WTC11 (cell line): ENCODE results near the gene AHNAK2. TPM values are rescaled to one million over a fixed set of nuclear protein-coding genes. Genes with fewer than 3 reads are reported as not detected.

ENCODE experiments used
- ATAC-seq: fragments of 200-7000 bp; cut with Tn5 transposase; 2 replicates; pipeline ENCODE4 v1.10.0; 2021; ENCODE audit warnings: mild to moderate bottlenecking, moderate library complexity
- CTCF ChIA-PET: fragments of 300-600 bp; sonication (Branson Sonifier 250); formaldehyde crosslinking; loops from one replicate; lab custom pipeline; 2021; ENCODE audit warnings: antibody characterized with exemption; lab: Charles Lee
- POLR2A ChIA-PET: fragments of 350-600 bp; sonication (Branson Sonifier 250); formaldehyde crosslinking; loops from one replicate; lab custom pipeline; 2021; ENCODE audit warnings: antibody characterized with exemption; lab: Charles Lee
- DNase-seq: peaks from one replicate; pipeline ENCODE4 v3.0.0; 2021; ENCODE audit warnings: low spot score
- H3K27ac Mint-ChIP-seq: 2 replicates; pipeline ENCODE4 v1.8.0; 2021; ENCODE audit warnings: mixed read lengths
- H3K27me3 Mint-ChIP-seq: 2 replicates; pipeline ENCODE4 v1.8.0; 2021; ENCODE audit warnings: low read depth, mild to moderate bottlenecking, moderate library complexity, mixed read lengths
- H3K36me3 Mint-ChIP-seq: 2 replicates; pipeline ENCODE4 v1.8.0; 2021; ENCODE audit warnings: mixed read lengths
- H3K4me1 Mint-ChIP-seq: 2 replicates; pipeline ENCODE4 v1.8.0; 2022; ENCODE audit warnings: mixed read lengths
- H3K4me3 Mint-ChIP-seq: 2 replicates; pipeline ENCODE4 v1.8.0; 2021; ENCODE audit warnings: mild to moderate bottlenecking, moderate library complexity, mixed read lengths
- H3K9me3 Mint-ChIP-seq: 2 replicates; pipeline ENCODE4 v1.8.0; 2021; ENCODE audit warnings: mixed read lengths
- ATF1 ChIP-seq: sonication (generic); formaldehyde crosslinking; IDR thresholded peaks from 2 replicates; pipeline ENCODE4 v1.8.1; 2023; ENCODE audit warnings: mild to moderate bottlenecking, moderate library complexity, missing genetic modification reagents
- CREM ChIP-seq: sonication (generic); formaldehyde crosslinking; IDR thresholded peaks from 2 replicates; pipeline ENCODE4 v1.8.1; 2022; ENCODE audit warnings: mild to moderate bottlenecking, missing genetic modification reagents, moderate library complexity
- ETV6 ChIP-seq: sonication (generic); formaldehyde crosslinking; IDR thresholded peaks from 2 replicates; pipeline ENCODE4 v1.8.1; 2022; ENCODE audit warnings: mild to moderate bottlenecking, missing genetic modification reagents
- HMGA2 ChIP-seq: fragments of 250-450 bp; sonication (Bioruptor Pico); IDR thresholded peaks from 2 replicates; pipeline ENCODE4 v1.4.0; 2021; ENCODE audit warnings: mild to moderate bottlenecking, moderate library complexity
- SMAD3 ChIP-seq: sonication (generic); formaldehyde crosslinking; IDR thresholded peaks from 2 replicates; pipeline ENCODE4 v1.8.0; 2022; ENCODE audit warnings: missing genetic modification reagents, mild to moderate bottlenecking, borderline replicate concordance
- TCF7 ChIP-seq: sonication (generic); formaldehyde crosslinking; IDR thresholded peaks from 2 replicates; pipeline ENCODE4 v1.8.0; 2022; ENCODE audit warnings: mild to moderate bottlenecking, low read depth, missing genetic modification reagents, moderate library complexity
- total RNA-seq: library from RNA; stranded (reverse); gene quantifications from 3 replicates; pipeline ENCODE4 v1.2.3, GENCODE V29; 2021
- TF ChIP-seq, protein P1 (sequence below): sonication (generic); formaldehyde crosslinking; IDR thresholded peaks from 2 replicates; pipeline ENCODE4 v1.8.0; 2022; ENCODE audit warnings: mild to moderate bottlenecking, missing genetic modification reagents
- TF ChIP-seq, protein P2 (sequence below): sonication (generic); formaldehyde crosslinking; conservative IDR thresholded peaks from 2 replicates; pipeline ENCODE4 v1.8.1; 2022; ENCODE audit warnings: mild to moderate bottlenecking, missing genetic modification reagents
- TF ChIP-seq, protein P3 (sequence below): sonication (generic); formaldehyde crosslinking; IDR thresholded peaks from 2 replicates; pipeline ENCODE4 v1.8.1; 2022; ENCODE audit warnings: low read depth, missing genetic modification reagents, borderline replicate concordance
- TF ChIP-seq, protein P4 (sequence below): sonication (generic); formaldehyde crosslinking; conservative IDR thresholded peaks from 2 replicates; pipeline ENCODE4 v1.8.1; 2023; ENCODE audit warnings: mild to moderate bottlenecking, low read depth, missing genetic modification reagents, moderate library complexity
- TF ChIP-seq, protein P5 (sequence below): sonication (generic); formaldehyde crosslinking; IDR thresholded peaks from 2 replicates; pipeline ENCODE4 v1.8.1; 2022; ENCODE audit warnings: mild to moderate bottlenecking, missing genetic modification reagents, moderate library complexity, borderline replicate concordance
- TF ChIP-seq, protein P6 (sequence below): sonication (generic); formaldehyde crosslinking; IDR thresholded peaks from 2 replicates; pipeline ENCODE4 v1.8.0; 2022; ENCODE audit warnings: mild to moderate bottlenecking, missing genetic modification reagents
- TF ChIP-seq, protein P7 (sequence below): sonication (generic); formaldehyde crosslinking; IDR thresholded peaks from 2 replicates; pipeline ENCODE4 v1.8.1; 2023; ENCODE audit warnings: mild to moderate bottlenecking, missing genetic modification reagents, moderate library complexity
- TF ChIP-seq, protein P8 (sequence below): sonication (generic); formaldehyde crosslinking; IDR thresholded peaks from 2 replicates; pipeline ENCODE4 v1.8.0; 2022; ENCODE audit warnings: mild to moderate bottlenecking, missing genetic modification reagents
- TF ChIP-seq, protein P9 (sequence below): sonication (generic); formaldehyde crosslinking; IDR thresholded peaks from 2 replicates; pipeline ENCODE4 v1.8.1; 2023; ENCODE audit warnings: mild to moderate bottlenecking, missing genetic modification reagents

The AHNAK2 gene
- total RNA-seq, 1 experiment from 2014 or later: 3.5 TPM

DNA sequence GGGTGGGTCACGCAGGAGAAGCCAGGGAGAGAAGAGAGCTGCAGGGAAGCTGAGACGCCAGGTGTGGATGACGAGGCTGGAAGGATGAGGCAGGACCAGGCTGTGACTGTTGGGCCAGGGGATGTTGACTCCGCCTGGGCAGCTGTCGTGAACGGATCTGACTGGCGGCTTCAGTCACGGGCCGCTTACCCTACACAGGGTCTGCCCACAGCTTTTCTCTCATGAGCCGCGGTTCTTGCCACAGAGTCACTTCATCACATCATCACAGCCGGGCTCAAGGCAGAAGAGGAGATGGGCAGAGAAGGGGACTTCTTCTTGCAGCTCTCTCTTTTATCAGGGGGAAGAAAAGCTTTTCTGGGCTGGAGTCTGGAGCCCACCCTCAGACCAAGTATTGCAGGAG is 15.1 kb upstream of the AHNAK2 start:
- H3K27ac Mint-ChIP-seq: no peak overlapping the region; the same call in 1 of the 2 replicates
- no peaks in the 10 kb centered on the region for H3K36me3 Mint-ChIP-seq
- CTCF ChIA-PET: interaction anchor here (0.7 to 0.8 kb wide), 2 partner anchors 24 to 378 kb away, joined by 3 read pairs; no protein-coding TSS in a partner anchor
- DNase-seq (no peak), ATAC-seq (no peak)
- no peaks in the 10 kb centered on the region for H3K9me3 Mint-ChIP-seq
- H3K27me3 Mint-ChIP-seq: no peaks in the 10 kb centered on the region
- no peaks in the 10 kb centered on the region for H3K4me1 Mint-ChIP-seq
- TF ChIP-seq, protein P1, sequence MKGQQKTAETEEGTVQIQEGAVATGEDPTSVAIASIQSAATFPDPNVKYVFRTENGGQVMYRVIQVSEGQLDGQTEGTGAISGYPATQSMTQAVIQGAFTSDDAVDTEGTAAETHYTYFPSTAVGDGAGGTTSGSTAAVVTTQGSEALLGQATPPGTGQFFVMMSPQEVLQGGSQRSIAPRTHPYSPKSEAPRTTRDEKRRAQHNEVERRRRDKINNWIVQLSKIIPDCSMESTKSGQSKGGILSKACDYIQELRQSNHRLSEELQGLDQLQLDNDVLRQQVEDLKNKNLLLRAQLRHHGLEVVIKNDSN (CRISPR knock-in tag): no peak
- no peak for TF ChIP-seq TCF7
- TF ChIP-seq CREM (CRISPR knock-in tag): no peak
- TF ChIP-seq, protein P2, sequence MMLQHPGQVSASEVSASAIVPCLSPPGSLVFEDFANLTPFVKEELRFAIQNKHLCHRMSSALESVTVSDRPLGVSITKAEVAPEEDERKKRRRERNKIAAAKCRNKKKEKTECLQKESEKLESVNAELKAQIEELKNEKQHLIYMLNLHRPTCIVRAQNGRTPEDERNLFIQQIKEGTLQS (CRISPR knock-in tag): no peak
- TF ChIP-seq, protein P3, sequence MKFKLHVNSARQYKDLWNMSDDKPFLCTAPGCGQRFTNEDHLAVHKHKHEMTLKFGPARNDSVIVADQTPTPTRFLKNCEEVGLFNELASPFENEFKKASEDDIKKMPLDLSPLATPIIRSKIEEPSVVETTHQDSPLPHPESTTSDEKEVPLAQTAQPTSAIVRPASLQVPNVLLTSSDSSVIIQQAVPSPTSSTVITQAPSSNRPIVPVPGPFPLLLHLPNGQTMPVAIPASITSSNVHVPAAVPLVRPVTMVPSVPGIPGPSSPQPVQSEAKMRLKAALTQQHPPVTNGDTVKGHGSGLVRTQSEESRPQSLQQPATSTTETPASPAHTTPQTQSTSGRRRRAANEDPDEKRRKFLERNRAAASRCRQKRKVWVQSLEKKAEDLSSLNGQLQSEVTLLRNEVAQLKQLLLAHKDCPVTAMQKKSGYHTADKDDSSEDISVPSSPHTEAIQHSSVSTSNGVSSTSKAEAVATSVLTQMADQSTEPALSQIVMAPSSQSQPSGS: no peak
- TF ChIP-seq, protein P4, sequence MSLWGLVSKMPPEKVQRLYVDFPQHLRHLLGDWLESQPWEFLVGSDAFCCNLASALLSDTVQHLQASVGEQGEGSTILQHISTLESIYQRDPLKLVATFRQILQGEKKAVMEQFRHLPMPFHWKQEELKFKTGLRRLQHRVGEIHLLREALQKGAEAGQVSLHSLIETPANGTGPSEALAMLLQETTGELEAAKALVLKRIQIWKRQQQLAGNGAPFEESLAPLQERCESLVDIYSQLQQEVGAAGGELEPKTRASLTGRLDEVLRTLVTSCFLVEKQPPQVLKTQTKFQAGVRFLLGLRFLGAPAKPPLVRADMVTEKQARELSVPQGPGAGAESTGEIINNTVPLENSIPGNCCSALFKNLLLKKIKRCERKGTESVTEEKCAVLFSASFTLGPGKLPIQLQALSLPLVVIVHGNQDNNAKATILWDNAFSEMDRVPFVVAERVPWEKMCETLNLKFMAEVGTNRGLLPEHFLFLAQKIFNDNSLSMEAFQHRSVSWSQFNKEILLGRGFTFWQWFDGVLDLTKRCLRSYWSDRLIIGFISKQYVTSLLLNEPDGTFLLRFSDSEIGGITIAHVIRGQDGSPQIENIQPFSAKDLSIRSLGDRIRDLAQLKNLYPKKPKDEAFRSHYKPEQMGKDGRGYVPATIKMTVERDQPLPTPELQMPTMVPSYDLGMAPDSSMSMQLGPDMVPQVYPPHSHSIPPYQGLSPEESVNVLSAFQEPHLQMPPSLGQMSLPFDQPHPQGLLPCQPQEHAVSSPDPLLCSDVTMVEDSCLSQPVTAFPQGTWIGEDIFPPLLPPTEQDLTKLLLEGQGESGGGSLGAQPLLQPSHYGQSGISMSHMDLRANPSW (CRISPR knock-in tag): no peak
- TF ChIP-seq, protein P5, sequence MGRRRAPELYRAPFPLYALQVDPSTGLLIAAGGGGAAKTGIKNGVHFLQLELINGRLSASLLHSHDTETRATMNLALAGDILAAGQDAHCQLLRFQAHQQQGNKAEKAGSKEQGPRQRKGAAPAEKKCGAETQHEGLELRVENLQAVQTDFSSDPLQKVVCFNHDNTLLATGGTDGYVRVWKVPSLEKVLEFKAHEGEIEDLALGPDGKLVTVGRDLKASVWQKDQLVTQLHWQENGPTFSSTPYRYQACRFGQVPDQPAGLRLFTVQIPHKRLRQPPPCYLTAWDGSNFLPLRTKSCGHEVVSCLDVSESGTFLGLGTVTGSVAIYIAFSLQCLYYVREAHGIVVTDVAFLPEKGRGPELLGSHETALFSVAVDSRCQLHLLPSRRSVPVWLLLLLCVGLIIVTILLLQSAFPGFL (CRISPR knock-in tag): no peak
- TF ChIP-seq, protein P6, sequence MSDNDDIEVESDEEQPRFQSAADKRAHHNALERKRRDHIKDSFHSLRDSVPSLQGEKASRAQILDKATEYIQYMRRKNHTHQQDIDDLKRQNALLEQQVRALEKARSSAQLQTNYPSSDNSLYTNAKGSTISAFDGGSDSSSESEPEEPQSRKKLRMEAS (CRISPR knock-in tag): no peak
- no peak for TF ChIP-seq ATF1 (CRISPR knock-in tag)
- TF ChIP-seq, protein P7, sequence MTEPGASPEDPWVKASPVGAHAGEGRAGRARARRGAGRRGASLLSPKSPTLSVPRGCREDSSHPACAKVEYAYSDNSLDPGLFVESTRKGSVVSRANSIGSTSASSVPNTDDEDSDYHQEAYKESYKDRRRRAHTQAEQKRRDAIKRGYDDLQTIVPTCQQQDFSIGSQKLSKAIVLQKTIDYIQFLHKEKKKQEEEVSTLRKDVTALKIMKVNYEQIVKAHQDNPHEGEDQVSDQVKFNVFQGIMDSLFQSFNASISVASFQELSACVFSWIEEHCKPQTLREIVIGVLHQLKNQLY (CRISPR knock-in tag): no peak
- TF ChIP-seq SMAD3 (CRISPR knock-in tag): no peak
- TF ChIP-seq HMGA2 (CRISPR knock-in tag): no peak
- TF ChIP-seq, protein P8, sequence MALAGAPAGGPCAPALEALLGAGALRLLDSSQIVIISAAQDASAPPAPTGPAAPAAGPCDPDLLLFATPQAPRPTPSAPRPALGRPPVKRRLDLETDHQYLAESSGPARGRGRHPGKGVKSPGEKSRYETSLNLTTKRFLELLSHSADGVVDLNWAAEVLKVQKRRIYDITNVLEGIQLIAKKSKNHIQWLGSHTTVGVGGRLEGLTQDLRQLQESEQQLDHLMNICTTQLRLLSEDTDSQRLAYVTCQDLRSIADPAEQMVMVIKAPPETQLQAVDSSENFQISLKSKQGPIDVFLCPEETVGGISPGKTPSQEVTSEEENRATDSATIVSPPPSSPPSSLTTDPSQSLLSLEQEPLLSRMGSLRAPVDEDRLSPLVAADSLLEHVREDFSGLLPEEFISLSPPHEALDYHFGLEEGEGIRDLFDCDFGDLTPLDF (CRISPR knock-in tag): no peak
- TF ChIP-seq, protein P9, sequence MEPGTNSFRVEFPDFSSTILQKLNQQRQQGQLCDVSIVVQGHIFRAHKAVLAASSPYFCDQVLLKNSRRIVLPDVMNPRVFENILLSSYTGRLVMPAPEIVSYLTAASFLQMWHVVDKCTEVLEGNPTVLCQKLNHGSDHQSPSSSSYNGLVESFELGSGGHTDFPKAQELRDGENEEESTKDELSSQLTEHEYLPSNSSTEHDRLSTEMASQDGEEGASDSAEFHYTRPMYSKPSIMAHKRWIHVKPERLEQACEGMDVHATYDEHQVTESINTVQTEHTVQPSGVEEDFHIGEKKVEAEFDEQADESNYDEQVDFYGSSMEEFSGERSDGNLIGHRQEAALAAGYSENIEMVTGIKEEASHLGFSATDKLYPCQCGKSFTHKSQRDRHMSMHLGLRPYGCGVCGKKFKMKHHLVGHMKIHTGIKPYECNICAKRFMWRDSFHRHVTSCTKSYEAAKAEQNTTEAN (CRISPR knock-in tag): no peak
- no peak for TF ChIP-seq ETV6 (CRISPR knock-in tag)
- POLR2A ChIA-PET: no interaction called here
- H3K4me3 Mint-ChIP-seq: no peak overlapping the region
